NK-92 treated with Interleukin-12 subunit alpha and Interleukin-12 subunit beta, amount 100 ng/mL, for 24 hours (cell line): Measurements from ENCODE around the gene GDF2.
A peak's percentile ranks its signal among the peaks of the same experiment; 100 is the strongest.

Experiments used
- DNase-seq: peaks from one replicate; lab custom pipeline; 2025; lab: John Stamatoyannopoulos, UW

Gene GDF2

GRCh38 chr10:47311932-47312662 lies 10.2 kb upstream of the GDF2 start:
- peak; percentile 27 for DNase-seq

- DNase-seq = no peak
Measured at GRCh38 chr10:47312663-47312995, 9.6 kb upstream of the GDF2 start.

DNA sequence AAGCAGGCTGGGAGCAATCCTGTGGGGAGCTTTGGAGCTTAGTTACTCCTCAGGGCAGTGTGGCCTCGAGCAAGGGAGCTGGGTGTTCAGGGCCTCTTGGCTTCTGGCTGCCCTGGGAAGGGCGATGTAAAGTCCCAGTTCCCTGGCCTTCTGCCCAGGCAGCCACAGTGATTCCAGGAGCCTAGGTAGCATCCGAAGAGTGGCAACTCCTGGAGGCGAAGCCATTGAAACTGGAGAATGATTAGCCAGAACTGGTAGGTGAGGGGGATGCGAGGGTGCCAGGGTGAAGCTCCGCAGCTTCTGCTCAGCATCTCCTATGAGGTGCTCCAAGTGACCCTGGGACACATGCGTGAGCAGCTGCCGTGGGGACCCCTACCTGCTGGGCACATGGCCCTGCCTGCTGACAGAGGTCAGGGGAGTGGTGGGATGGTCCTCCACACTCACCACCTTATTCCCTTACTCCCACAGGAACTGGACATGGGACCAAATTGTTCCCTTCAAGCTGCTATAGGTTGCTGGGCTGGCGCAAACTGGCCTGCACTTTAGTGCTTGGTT lies 7.8 kb upstream of the GDF2 start:
- DNase-seq = no peak

- no peak for DNase-seq
Measured at GRCh38 chr10:47315421-47315820, 6.8 kb upstream of the GDF2 start.

- no peak for DNase-seq
Measured at GRCh38 chr10:47316131-47316530, 6.1 kb upstream of the GDF2 start.

- no peak for DNase-seq
Measured at GRCh38 chr10:47317251-47317650, 5.0 kb upstream of the GDF2 start.

- no peak for DNase-seq
Measured at GRCh38 chr10:47318706-47319105, 3.5 kb upstream of the GDF2 start.

DNA sequence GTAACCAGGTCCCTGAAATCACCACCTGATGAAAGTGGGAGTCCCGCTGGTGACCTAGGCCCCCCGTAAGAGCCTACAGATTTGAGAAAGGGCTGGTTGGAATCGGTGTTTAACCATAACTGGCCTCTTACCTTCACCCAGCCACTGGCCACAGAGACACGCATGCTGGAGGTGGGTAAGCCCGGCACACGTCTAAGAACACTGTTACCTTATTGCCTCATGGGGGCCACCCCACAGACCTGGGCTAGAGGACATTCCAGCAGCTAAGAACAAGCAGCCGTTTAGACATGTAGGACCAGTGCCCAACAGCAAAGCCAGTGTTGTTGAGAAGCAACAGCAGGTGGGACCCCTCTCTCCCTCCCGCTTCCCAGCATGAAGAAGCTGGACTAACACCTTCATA lies 2.5 kb upstream of the GDF2 start:
- DNase-seq = no peak

DNA sequence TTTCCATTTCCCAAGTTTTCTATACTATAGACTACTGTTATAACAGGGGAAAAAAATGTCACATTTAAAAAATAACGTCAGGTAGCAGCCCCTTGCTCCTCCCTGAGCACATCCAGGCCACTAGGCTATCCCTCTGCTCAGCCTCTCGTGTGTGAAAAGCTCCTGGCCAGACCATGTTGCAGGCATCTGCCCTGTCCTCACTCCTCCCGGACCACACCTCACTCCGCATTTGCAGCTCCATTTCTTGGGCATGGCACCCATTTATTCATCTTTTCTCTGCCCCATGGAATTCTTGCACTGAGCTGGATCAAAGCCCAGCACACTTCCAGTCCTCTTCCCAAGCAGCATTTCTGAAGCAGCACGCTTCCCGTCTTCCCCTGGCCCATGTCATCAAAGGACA lies 1.4 kb upstream of the GDF2 start:
- no peak for DNase-seq

- no peak for DNase-seq
Measured at GRCh38 chr10:47321521-47322195, 596 bp upstream of the GDF2 start.

GRCh38 chr10:47323087-47323486 lies 833 bp downstream of the GDF2 start:
- no peak for DNase-seq

DNA sequence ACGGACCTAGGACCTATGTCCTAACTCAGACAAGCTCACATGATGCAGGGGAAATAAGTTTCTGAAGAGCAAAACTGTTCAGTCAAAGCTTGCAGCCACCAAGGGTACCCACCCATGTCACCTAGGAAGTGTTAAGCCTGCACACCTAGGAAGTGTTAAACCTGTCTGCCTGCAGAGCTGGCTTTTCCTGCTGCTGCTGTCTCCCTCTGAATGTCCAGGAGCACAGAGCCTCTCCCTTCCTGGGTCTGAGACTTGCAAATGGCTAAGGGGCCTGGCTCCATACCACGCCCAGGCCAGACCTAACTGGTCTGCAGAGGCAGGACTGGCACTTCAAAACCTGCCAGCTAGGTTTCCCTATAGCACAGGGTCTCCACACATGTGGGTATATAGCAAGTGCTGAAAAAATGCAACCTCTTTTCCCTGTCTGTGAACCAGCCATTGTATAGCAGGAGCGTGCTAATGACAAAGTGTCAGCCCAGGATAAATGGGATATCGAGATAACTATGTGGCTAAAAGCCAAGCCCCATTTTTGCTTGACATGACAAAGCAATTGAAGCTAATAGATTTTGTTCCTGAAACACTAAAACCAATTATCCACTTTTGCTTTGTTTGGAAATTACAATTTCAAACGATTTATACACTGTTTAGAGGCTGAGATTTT lies 1.5 kb downstream of the GDF2 start:
- no peak for DNase-seq

- DNase-seq = no peak
Measured at GRCh38 chr10:47325303-47326291, 3.3 kb downstream of the GDF2 start.

- no peak for DNase-seq
Measured at GRCh38 chr10:47326306-47326926, 4.2 kb downstream of the GDF2 start.

GRCh38 chr10:47326927-47327330 lies 4.7 kb downstream of the GDF2 start:
- no peak for DNase-seq

- DNase-seq = no peak
Measured at GRCh38 chr10:47329855-47330254, 7.6 kb downstream of the GDF2 start.

- no peak for DNase-seq
Measured at GRCh38 chr10:47330366-47330765, 8.1 kb downstream of the GDF2 start.

DNA sequence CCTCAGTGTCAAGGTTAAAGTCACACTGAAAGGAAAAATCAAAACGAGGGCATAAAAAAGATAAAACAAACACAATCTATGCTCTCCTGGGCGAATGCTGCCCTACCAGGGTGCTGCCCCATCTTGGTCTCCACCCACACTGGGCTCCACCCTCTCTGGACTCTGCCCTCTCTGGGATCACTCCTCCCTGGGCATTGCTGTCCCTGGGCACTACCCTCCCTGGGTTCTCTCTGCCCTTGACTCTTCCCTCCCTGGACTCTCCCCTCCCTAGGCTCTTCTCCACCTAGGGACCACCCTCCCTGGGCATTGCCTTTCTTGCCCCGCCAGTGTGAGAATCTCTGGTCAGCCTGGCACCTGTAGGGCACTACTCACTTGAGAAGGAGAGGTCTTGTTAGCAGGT lies 8.6 kb downstream of the GDF2 start:
- DNase-seq = no peak

GRCh38 chr10:47331491-47331890 lies 9.2 kb downstream of the GDF2 start:
- DNase-seq = no peak

GRCh38 chr10:47331954-47332353 lies 9.7 kb downstream of the GDF2 start:
- no peak for DNase-seq

GRCh38 chr10:47332371-47332770 lies 10.1 kb downstream of the GDF2 start:
- no peak for DNase-seq
